ENCODE results near the gene NCK1.

Gene NCK1

GRCh38 chr3:136861890-136862616 is at the start of gene NCK1:
Gene NCK1, plus strand, starts transcription at chr3:136862208. Its CDS starts 65,794 bp downstream, at chr3:136928002.
- DNase-seq (ENCODE audit: low read depth in 2 of 2), result peak; percentile 96 to 97

DNA sequence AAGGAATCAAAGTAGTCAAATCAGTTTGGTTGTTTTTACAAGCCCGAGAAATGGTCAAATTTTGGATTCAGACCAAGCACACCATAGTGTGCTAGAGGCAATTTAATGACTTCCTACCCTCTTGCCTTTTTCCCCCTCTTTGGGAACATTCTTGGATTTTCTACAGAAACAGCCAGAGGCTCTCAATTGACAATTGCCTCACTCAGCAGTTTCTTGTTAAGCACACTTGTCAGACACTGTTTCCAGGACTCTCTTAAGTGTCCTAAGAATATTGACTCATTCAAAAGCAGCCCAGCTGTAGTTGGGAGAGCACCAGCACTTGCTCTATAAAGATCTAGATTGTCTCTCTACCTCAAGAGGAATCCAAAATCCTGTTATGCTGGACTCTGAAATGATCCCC is 44.6 kb upstream of the NCK1 start:
- no peak for DNase-seq (ENCODE audit: low read depth in 2 of 2)

DNA sequence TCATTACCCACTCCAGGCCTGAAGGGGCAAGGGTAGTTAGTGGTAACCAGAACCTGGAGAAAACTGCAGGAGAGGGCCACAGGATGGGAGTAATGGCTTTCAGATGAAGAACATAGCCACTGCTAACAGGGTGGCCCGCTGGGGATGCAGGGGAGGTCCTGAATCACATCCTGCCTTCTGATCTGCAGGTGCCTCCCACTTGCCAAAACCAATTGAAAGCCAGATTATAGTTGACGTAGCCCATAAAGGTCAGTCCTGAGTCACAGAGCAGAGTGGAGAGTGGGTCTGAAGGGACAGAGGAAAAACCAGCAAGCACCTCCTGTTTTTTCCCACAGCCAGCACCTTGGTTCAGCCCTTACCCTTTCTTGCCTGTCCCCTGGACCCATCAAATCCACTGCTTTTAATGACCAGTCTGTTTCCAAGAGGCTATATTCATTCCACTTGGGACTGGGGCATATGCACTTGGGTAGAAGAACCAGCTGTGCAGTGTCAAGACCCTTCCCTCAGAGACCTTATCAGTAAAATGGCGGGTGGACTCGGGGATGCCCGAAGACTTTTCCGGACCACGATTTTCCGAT is 43.7 kb upstream of the NCK1 start:
- no peak for DNase-seq (ENCODE audit: low read depth in 2 of 2)

DNA sequence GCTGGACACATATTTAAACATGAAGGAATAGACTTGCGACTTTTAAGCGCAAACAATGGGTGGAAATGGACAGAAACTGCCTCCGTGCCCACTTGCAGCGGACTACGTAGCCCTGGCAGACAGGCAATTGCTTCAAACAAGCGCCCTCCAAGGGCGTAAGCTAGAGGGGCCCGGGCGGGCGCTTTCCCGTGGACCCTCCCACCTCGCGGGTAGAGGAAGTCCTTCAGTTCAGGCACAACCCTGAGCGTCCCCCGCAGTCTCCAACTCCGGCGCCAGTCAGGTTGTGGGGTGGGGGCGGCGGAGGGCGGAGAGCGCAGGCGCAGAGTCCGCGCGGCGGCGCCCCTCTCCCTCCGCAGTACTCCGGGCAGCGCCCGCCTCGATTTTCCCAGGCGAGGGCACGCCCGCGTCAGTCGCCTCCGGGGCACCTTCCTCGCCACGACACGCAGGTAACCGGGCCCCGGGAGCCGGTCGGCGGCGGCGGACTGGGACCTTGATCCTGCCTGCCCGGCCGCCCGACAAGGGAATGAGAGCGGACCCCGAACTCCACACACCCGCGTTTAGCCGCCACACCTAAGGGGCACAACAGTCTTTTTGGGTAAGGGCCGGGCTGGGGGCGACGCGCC is 43.1 kb upstream of the NCK1 start, which contains the start of gene SLC35G2:
Gene SLC35G2, plus strand, starts transcription at position 358 of the 623 bp plus-strand sequence. CDS start 35,335 bp downstream, outside the sequence.
- DNase-seq (ENCODE audit: low read depth in 2 of 2), result no peak

GRCh38 chr3:136819392-136819730 is 42.6 kb upstream of the NCK1 start:
- DNase-seq (ENCODE audit: low read depth in 2 of 2), result no peak

- DNase-seq (ENCODE audit: low read depth in 2 of 2), result no peak
Measured at GRCh38 chr3:136819731-136820679, 42.0 kb upstream of the NCK1 start.

DNA sequence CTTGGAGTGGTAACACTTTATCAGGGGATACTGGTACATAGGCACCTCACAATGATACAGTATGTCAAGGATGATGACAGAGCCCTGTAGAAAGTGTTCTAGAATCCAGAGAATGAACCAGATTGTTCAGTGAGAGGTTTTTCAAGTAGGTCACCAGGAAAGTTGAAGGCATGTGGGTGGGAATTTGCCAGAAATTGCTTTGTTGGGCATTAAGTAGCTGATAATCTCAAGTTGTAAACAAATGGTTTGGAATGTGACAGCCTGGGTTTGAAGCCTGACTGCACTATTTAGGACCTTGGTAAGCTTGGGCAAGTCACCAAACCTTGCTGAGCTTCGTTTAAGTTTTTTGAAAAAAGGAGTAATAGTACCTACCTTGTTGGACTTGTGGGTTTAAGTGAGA is 30.5 kb upstream of the NCK1 start:
- DNase-seq (ENCODE audit: low read depth in 2 of 2), result no peak

- DNase-seq (ENCODE audit: low read depth in 2 of 2), result no peak
Measured at GRCh38 chr3:136835089-136835812, 26.8 kb upstream of the NCK1 start.

DNA sequence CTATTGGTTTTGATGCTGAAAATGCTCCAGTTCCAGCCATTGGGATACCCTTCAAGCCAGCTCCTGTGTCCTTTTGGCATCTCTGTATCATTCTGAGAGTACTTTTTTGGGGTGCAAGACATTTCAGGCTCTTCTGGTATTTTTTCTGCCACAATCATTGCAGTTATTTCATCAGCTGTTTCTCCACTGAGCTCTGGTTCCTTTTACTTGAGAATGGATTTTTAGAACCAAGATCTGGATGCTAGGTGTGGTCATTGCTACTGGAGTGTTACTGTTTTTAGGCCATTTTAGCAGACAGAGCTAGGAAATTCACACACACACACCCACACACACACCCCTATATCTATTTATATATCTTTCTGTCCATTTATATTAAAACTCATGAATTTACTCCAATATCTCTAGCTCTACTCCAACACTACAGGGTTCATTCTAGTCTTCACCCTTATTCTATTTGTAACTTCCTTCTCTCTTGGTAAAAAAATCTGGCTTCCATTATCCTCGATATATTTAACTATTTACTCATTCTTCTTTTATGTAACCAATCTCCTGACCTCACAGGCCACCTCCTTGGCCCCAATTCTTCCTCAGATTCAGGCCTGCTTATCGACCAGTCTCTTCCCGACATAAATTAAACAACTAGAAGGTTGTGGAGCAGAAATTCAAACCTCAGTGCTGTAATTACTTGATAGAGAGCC is 26.0 kb upstream of the NCK1 start:
- DNase-seq (ENCODE audit: low read depth in 2 of 2), result no peak

- no peak for DNase-seq (ENCODE audit: low read depth in 2 of 2)
Measured at GRCh38 chr3:136836511-136837156, 25.4 kb upstream of the NCK1 start.

- DNase-seq (ENCODE audit: low read depth in 2 of 2), result no peak
Measured at GRCh38 chr3:136838641-136839555, 23.1 kb upstream of the NCK1 start.

DNA sequence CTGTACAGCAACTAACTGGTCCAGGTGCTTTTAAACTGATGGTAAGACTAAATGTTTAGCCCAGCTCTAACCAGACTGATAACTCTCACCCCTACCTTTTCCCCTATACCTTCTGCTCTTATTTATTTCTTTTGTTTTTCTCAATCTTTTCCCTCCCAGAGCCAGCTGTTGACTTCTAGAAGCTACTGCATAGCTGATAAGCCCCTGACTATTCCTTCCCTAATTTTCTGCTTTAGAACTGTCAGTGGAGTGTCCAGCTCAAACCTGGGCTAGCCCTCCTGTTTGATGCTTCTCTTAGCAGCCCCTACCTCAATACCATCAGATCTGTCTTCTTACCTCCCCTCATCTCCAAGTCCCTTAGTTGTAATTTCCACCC is 22.5 kb upstream of the NCK1 start:
- no peak for DNase-seq (ENCODE audit: low read depth in 2 of 2)

- no peak for DNase-seq (ENCODE audit: low read depth in 2 of 2)
Measured at GRCh38 chr3:136840252-136840651, 21.8 kb upstream of the NCK1 start.

DNA sequence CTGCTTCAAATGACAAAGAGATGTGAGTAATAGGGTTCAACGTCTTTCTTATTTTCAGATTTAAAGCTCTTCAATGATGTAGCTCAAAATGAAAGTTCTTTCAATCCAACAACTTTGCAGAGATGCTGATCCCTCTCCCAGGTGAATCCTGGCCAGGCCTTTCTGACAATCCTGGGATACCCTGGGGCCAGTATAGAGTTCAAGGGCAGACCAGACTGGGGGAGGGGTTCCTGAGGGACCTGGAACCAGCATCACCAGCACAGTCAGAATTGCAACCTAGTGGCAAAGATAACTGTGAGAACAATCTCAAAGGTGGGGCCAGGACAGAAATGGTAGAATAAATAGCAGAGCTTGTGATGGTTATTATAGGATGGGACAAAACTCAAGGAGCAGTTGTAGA is 19.7 kb upstream of the NCK1 start:
- no peak for DNase-seq (ENCODE audit: low read depth in 2 of 2)

GRCh38 chr3:136844724-136845123 is 17.3 kb upstream of the NCK1 start:
- DNase-seq (ENCODE audit: low read depth in 2 of 2), result no peak

- no peak for DNase-seq (ENCODE audit: low read depth in 2 of 2)
Measured at GRCh38 chr3:136852180-136852579, 9.8 kb upstream of the NCK1 start.

DNA sequence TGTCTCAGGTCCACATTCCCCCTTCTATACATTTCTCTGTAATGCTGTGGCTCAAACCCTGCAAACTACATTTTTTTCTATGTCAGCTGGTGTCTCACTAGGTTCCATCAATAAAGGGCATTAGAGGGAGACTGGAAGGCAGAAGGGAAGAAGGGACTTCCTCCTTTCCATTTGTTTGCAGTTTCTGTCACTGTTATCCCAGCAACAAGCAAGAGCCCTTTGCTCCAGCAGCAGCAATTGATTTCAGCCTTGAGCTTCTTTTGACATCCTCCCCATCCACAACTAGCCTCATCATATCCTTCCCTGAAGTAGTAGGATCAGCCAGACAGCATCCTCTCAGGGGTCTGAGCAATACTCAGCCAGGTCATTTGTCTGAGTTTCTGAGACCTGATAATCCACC is 5.3 kb upstream of the NCK1 start:
- no peak for DNase-seq (ENCODE audit: low read depth in 2 of 2)

DNA sequence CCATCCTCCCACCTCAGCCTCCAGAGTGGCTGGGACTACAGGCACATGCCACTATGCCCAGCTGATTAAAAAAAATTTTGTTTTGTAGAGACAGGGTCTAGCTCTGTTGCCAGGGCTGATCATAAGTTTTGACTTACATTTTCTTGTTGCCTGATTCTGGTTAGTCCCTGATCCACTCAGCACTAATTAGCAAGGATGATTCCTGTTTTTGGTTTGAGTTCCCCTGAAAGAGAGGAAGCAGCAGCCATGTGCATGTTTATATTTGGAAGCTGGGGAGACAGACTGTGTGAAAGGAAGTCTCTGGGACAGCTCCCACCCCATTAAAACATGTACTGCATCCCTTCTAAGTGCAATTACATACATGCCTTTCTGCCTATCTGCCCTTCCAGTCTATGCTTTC is 3.6 kb upstream of the NCK1 start:
- no peak for DNase-seq (ENCODE audit: low read depth in 2 of 2)

DNA sequence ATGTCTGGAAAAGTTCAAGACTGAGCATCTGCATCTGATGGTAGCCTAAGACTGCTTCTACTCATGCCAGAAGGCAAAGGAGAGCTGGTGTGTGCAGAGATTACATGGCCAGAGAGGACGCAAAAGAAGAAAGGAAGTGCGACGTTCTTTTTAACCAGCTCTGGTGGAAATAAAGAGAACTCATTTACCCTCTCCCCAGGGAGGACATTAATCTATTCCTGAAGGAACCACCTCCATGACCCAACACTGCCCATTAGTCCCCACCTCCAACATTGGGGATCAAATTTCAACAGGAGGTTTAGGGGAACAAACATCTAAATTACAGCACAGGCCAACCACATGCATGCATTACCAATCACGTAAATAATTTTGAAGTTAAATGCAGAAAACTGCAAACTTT is 1.5 kb upstream of the NCK1 start:
- no peak for DNase-seq (ENCODE audit: low read depth in 2 of 2)

Data from stimulated activated CD8-positive, alpha-beta memory T cell treated with anti-CD3 and anti-CD28 coated beads, Interleukin-2, amount 100 ng/mL, for 1 hour (primary cell).